Adrenal gland (tissue), 5 donors: ENCODE measurements around the gene ANKS1B.
"Not testable (repeated sequence)": the region's sequence is repeated elsewhere in the genome, so short reads cannot be mapped to it uniquely, and the experiment has no call there.

Experiments used
- POLR2A ChIP-seq, 2 donors: fragments of 450-650 bp; IDR thresholded peaks; one replicate each; pipeline ENCODE4 v1.6.1; 2017; ENCODE audit warnings: antibody characterized with exemption in 2 of 2, mild to moderate bottlenecking in 2 of 2, moderate library complexity in 1 of 2
- TF ChIP-seq, protein P1 (sequence below), 6 experiments: fragments of 450-650 bp in 4 of 6; fragments of 200-600 bp in 2 of 6; sonication (generic) in 1 of 6; IDR thresholded peaks; 1 replicate in 5 of 6; 2 replicates in 1 of 6; pipeline versions ENCODE4 v1.5.1 to v1.8.0; 2016 to 2021; ENCODE audit warnings: antibody characterized with exemption in 6 of 6, mild to moderate bottlenecking in 2 of 6, moderate library complexity in 1 of 6
- donor health status: DM: no; HTN: no; CAD: no.

- TF ChIP-seq, protein P1, sequence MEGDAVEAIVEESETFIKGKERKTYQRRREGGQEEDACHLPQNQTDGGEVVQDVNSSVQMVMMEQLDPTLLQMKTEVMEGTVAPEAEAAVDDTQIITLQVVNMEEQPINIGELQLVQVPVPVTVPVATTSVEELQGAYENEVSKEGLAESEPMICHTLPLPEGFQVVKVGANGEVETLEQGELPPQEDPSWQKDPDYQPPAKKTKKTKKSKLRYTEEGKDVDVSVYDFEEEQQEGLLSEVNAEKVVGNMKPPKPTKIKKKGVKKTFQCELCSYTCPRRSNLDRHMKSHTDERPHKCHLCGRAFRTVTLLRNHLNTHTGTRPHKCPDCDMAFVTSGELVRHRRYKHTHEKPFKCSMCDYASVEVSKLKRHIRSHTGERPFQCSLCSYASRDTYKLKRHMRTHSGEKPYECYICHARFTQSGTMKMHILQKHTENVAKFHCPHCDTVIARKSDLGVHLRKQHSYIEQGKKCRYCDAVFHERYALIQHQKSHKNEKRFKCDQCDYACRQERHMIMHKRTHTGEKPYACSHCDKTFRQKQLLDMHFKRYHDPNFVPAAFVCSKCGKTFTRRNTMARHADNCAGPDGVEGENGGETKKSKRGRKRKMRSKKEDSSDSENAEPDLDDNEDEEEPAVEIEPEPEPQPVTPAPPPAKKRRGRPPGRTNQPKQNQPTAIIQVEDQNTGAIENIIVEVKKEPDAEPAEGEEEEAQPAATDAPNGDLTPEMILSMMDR (IDR thresholded peaks at IDR 0.05): not testable (repeated sequence)
- not testable (repeated sequence) for TF ChIP-seq POLR2A (IDR thresholded peaks at IDR 0.05)
Observed at GRCh38 chr12:99714921-99715320, 269.8 kb downstream of the ANKS1B start.
